ENCODE results near the gene ARID5B.

ARID5B gene

GRCh38 chr10:62073429-62073828 is 171.9 kb downstream of the ARID5B start:
- no peak for DNase-seq (ENCODE audit: low read depth, low spot score)
- TF ChIP-seq ZNF274 (IDR thresholded peaks at IDR 0.05; ENCODE audit: low read depth, low read length) (no peak), SUZ12 (IDR thresholded peaks at IDR 0.05; ENCODE audit: extremely low read depth, insufficient read depth, insufficient read length) (no peak), YY1 (IDR thresholded peaks at IDR 0.05; ENCODE audit: insufficient read depth, insufficient read length) (no peak)
- Histone ChIP-seq H3K27me3 (ENCODE audit: insufficient read depth, insufficient read length) (no peaks in the 10 kb centered on the region), H3K9me3 (ENCODE audit: insufficient read depth, low read length) (no peaks in the 10 kb centered on the region), H3K4me1 (ENCODE audit: insufficient read depth, insufficient read length) (no peaks in the 10 kb centered on the region), H3K9ac (ENCODE audit: insufficient read length, low read depth) (no peak overlapping the region), H3K4me3 (ENCODE audit: insufficient read length, low read depth) (no peak overlapping the region), H3K36me3 (ENCODE audit: insufficient read depth, insufficient read length, low read length) (peaks cover 9% of the 10 kb centered on the region)

- Histone ChIP-seq H3K4me1 (ENCODE audit: insufficient read depth, insufficient read length) (no peaks in the 10 kb centered on the region), H3K36me3 (ENCODE audit: insufficient read depth, insufficient read length, low read length) (peaks cover 9% of the 10 kb centered on the region)
- no peak for DNase-seq (ENCODE audit: low read depth, low spot score)
These were observed 173.9 kb downstream of the ARID5B start for GRCh38 chr10:62075414-62075813.

GRCh38 chr10:62075912-62076311 is 174.4 kb downstream of the ARID5B start:
- no peak for DNase-seq (ENCODE audit: low read depth, low spot score)
- Histone ChIP-seq H3K4me3 (ENCODE audit: insufficient read length, low read depth) (no peak overlapping the region), H3K9me3 (ENCODE audit: insufficient read depth, low read length) (no peaks in the 10 kb centered on the region), H3K4me1 (ENCODE audit: insufficient read depth, insufficient read length) (no peaks in the 10 kb centered on the region), H3K36me3 (ENCODE audit: insufficient read depth, insufficient read length, low read length) (peaks cover 9% of the 10 kb centered on the region), H3K9ac (ENCODE audit: insufficient read length, low read depth) (no peak overlapping the region), H3K27me3 (ENCODE audit: insufficient read depth, insufficient read length) (no peaks in the 10 kb centered on the region)
- TF ChIP-seq SUZ12 (IDR thresholded peaks at IDR 0.05; ENCODE audit: extremely low read depth, insufficient read depth, insufficient read length): no peak
- TF ChIP-seq ZNF274 (IDR thresholded peaks at IDR 0.05; ENCODE audit: low read depth, low read length): no peak
- no peak for TF ChIP-seq YY1 (IDR thresholded peaks at IDR 0.05; ENCODE audit: insufficient read depth, insufficient read length)

More at GRCh38 chr10:62075414-62075813, 173.9 kb downstream of the ARID5B start:
- Histone ChIP-seq H3K4me3 (ENCODE audit: insufficient read length, low read depth) (no peak overlapping the region), H3K9ac (ENCODE audit: insufficient read length, low read depth) (no peak overlapping the region), H3K27me3 (ENCODE audit: insufficient read depth, insufficient read length) (no peaks in the 10 kb centered on the region), H3K9me3 (ENCODE audit: insufficient read depth, low read length) (no peaks in the 10 kb centered on the region)
- TF ChIP-seq ZNF274 (IDR thresholded peaks at IDR 0.05; ENCODE audit: low read depth, low read length): no peak
- TF ChIP-seq YY1 (IDR thresholded peaks at IDR 0.05; ENCODE audit: insufficient read depth, insufficient read length): no peak
- no peak for TF ChIP-seq SUZ12 (IDR thresholded peaks at IDR 0.05; ENCODE audit: extremely low read depth, insufficient read depth, insufficient read length)

- Histone ChIP-seq H3K36me3 (ENCODE audit: insufficient read depth, insufficient read length, low read length) (peaks cover 7% of the 10 kb centered on the region), H3K27me3 (ENCODE audit: insufficient read depth, insufficient read length) (no peaks in the 10 kb centered on the region), H3K9me3 (ENCODE audit: insufficient read depth, low read length) (no peaks in the 10 kb centered on the region), H3K4me1 (ENCODE audit: insufficient read depth, insufficient read length) (no peaks in the 10 kb centered on the region), H3K4me3 (ENCODE audit: insufficient read length, low read depth) (no peak overlapping the region), H3K9ac (ENCODE audit: insufficient read length, low read depth) (no peak overlapping the region)
- DNase-seq (ENCODE audit: low read depth, low spot score): no peak
- TF ChIP-seq SUZ12 (IDR thresholded peaks at IDR 0.05; ENCODE audit: extremely low read depth, insufficient read depth, insufficient read length) (no peak), YY1 (IDR thresholded peaks at IDR 0.05; ENCODE audit: insufficient read depth, insufficient read length) (no peak), ZNF274 (IDR thresholded peaks at IDR 0.05; ENCODE audit: low read depth, low read length) (no peak)
These were observed 175.4 kb downstream of the ARID5B start for GRCh38 chr10:62076891-62077290.

- no peak overlapping the region for H3K9ac ChIP-seq (ENCODE audit: insufficient read length, low read depth)
- H3K9me3 ChIP-seq (ENCODE audit: insufficient read depth, low read length): no peaks in the 10 kb centered on the region
- no peaks in the 10 kb centered on the region for H3K4me1 ChIP-seq (ENCODE audit: insufficient read depth, insufficient read length)
- no peak overlapping the region for H3K4me3 ChIP-seq (ENCODE audit: insufficient read length, low read depth)
- H3K36me3 ChIP-seq (ENCODE audit: insufficient read depth, insufficient read length, low read length): peaks cover 7% of the 10 kb centered on the region
- no peaks in the 10 kb centered on the region for H3K27me3 ChIP-seq (ENCODE audit: insufficient read depth, insufficient read length)
- no peak for DNase-seq (ENCODE audit: low read depth, low spot score)
- TF ChIP-seq YY1 (IDR thresholded peaks at IDR 0.05; ENCODE audit: insufficient read depth, insufficient read length): no peak
- TF ChIP-seq ZNF274 (IDR thresholded peaks at IDR 0.05; ENCODE audit: low read depth, low read length): no peak
- TF ChIP-seq SUZ12 (IDR thresholded peaks at IDR 0.05; ENCODE audit: extremely low read depth, insufficient read depth, insufficient read length): no peak
These were observed 176.0 kb downstream of the ARID5B start for GRCh38 chr10:62077330-62078015.

- no peak for DNase-seq (ENCODE audit: low read depth, low spot score)
- H3K4me3 ChIP-seq (ENCODE audit: insufficient read length, low read depth): no peak overlapping the region
- no peaks in the 10 kb centered on the region for H3K9me3 ChIP-seq (ENCODE audit: insufficient read depth, low read length)
- H3K4me1 ChIP-seq (ENCODE audit: insufficient read depth, insufficient read length): no peaks in the 10 kb centered on the region
- H3K36me3 ChIP-seq (ENCODE audit: insufficient read depth, insufficient read length, low read length): peaks cover 3% of the 10 kb centered on the region
- H3K9ac ChIP-seq (ENCODE audit: insufficient read length, low read depth): no peak overlapping the region
- no peak for TF ChIP-seq ZNF274 (IDR thresholded peaks at IDR 0.05; ENCODE audit: low read depth, low read length)
- no peak for TF ChIP-seq SUZ12 (IDR thresholded peaks at IDR 0.05; ENCODE audit: extremely low read depth, insufficient read depth, insufficient read length)
- H3K27me3 ChIP-seq (ENCODE audit: insufficient read depth, insufficient read length): no peaks in the 10 kb centered on the region
These were observed 178.5 kb downstream of the ARID5B start for GRCh38 chr10:62079885-62080559.

GRCh38 chr10:62080905-62081304 is 179.4 kb downstream of the ARID5B start:
- Histone ChIP-seq H3K36me3 (ENCODE audit: insufficient read depth, insufficient read length, low read length) (peaks cover 2% of the 10 kb centered on the region), H3K9me3 (ENCODE audit: insufficient read depth, low read length) (no peaks in the 10 kb centered on the region), H3K4me1 (ENCODE audit: insufficient read depth, insufficient read length) (no peaks in the 10 kb centered on the region), H3K27me3 (ENCODE audit: insufficient read depth, insufficient read length) (no peaks in the 10 kb centered on the region), H3K9ac (ENCODE audit: insufficient read length, low read depth) (no peak overlapping the region), H3K4me3 (ENCODE audit: insufficient read length, low read depth) (no peak overlapping the region)
- no peak for DNase-seq (ENCODE audit: low read depth, low spot score)
- TF ChIP-seq SUZ12 (IDR thresholded peaks at IDR 0.05; ENCODE audit: extremely low read depth, insufficient read depth, insufficient read length) (no peak), YY1 (IDR thresholded peaks at IDR 0.05; ENCODE audit: insufficient read depth, insufficient read length) (no peak), ZNF274 (IDR thresholded peaks at IDR 0.05; ENCODE audit: low read depth, low read length) (no peak)

Data from NT2/D1 (cell line).